ENCODE results near the gene ZNF254. TPM values are rescaled to one million over a fixed set of nuclear protein-coding genes. Genes with fewer than 3 reads are reported as not detected.
"Not testable (repeated sequence)": the region's sequence is repeated elsewhere in the genome, so short reads cannot be mapped to it uniquely, and the experiment has no call there.

ZNF254 gene
- total RNA-seq, 4 donors from 2014 or later, result 61.1 to 85.4 (median 64.9) TPM

GRCh38 chr19:24071078-24071477, 15.9 kb upstream of the ZNF254 start:
- Histone ChIP-seq H3K27ac (no peak overlapping the region), H3K4me3 (replicated peaks in 1 of 3) (no peak overlapping the region), H3K4me1 (no peaks in the 10 kb centered on the region), H3K36me3 (peaks cover 3 to 6% of the 10 kb centered on the region in 2 donors), H3K27me3 (no peaks in the 10 kb centered on the region), H3K9me3 (no peaks in the 10 kb centered on the region)
- intact Hi-C loops (cut with DNase I), result no loop called here
- no peak for TF ChIP-seq POLR2A (IDR thresholded peaks at IDR 0.05)
- no peak for TF ChIP-seq CTCF (IDR thresholded peaks at IDR 0.05)
- WGBS, 2 donors, result 88 to 89% methylated on average over 2 of the region's 2 CpGs
- no peak for DNase-seq

- Histone ChIP-seq H3K4me3 (replicated peaks in 1 of 3) (no peak overlapping the region), H3K27me3 (no peaks in the 10 kb centered on the region), H3K36me3 (peaks cover under 1 to 6% of the 10 kb centered on the region in 2 donors), H3K4me1 (peaks cover 11 to 12% of the 10 kb centered on the region in 2 donors), H3K9me3 (no peaks in the 10 kb centered on the region), H3K27ac (no peak overlapping the region)
- TF ChIP-seq CTCF (IDR thresholded peaks at IDR 0.05), result no peak
- intact Hi-C loops (cut with DNase I), result no loop called here
- DNase-seq, result no peak
Observed at GRCh38 chr19:24072720-24073119, 14.3 kb upstream of the ZNF254 start.

GRCh38 chr19:24073807-24074206, 13.2 kb upstream of the ZNF254 start:
- intact Hi-C loops (cut with DNase I), result no loop called here
- no peaks in the 10 kb centered on the region for H3K27me3 ChIP-seq

GRCh38 chr19:24074720-24075454, 12.1 kb upstream of the ZNF254 start:
- intact Hi-C loops (cut with DNase I), result no loop called here
- no peaks in the 10 kb centered on the region for H3K27me3 ChIP-seq
- 97 to 100% methylated on average over 1 of the region's 1 CpG for WGBS, 2 donors
- no peaks in the 10 kb centered on the region for H3K9me3 ChIP-seq
- DNase-seq, result no peak
- TF ChIP-seq CTCF (IDR thresholded peaks at IDR 0.05), result no peak
- TF ChIP-seq POLR2A (IDR thresholded peaks at IDR 0.05), result no peak
- H3K4me1 ChIP-seq, result peaks cover 27 to 29% of the 10 kb centered on the region in 2 donors
- H3K4me3 ChIP-seq (replicated peaks in 1 of 3), result no peak overlapping the region
- H3K27ac ChIP-seq, result no peak overlapping the region
- H3K36me3 ChIP-seq, result no peaks in the 10 kb centered on the region

More at GRCh38 chr19:24073807-24074206, 13.2 kb upstream of the ZNF254 start:
- Histone ChIP-seq H3K9me3 (no peaks in the 10 kb centered on the region), H3K36me3 (no peaks in the 10 kb centered on the region), H3K4me1 (peaks cover 19 to 21% of the 10 kb centered on the region in 2 donors), H3K27ac (no peak overlapping the region), H3K4me3 (replicated peaks in 1 of 3) (no peak overlapping the region)
- TF ChIP-seq POLR2A (IDR thresholded peaks at IDR 0.05) (no peak), CTCF (IDR thresholded peaks at IDR 0.05) (no peak)
- no peak for DNase-seq

- DNase-seq; H3K4me3 ChIP-seq (replicated peaks in 1 of 3); H3K9me3 ChIP-seq; intact Hi-C loops (cut with DNase I); H3K36me3 ChIP-seq; H3K27me3 ChIP-seq; H3K27ac ChIP-seq: not testable (repeated sequence)
- 85 to 90% methylated on average over 4 of the region's 4 CpGs for WGBS, 2 donors
- H3K4me1 ChIP-seq, result peaks cover 27 to 29% of the 10 kb centered on the region in 2 donors
Observed at GRCh38 chr19:24075530-24075929, 11.5 kb upstream of the ZNF254 start.
